Thyroid gland (tissue), 4 donors: ENCODE measurements around the gene EIF4G2. TPM values are rescaled to one million over a fixed set of nuclear protein-coding genes. Genes with fewer than 3 reads are reported as not detected.

ENCODE experiments used
- DNase-seq, 2 donors: peaks; one replicate each; pipeline ENCODE4 v3.0.0-alpha.2; 2019
- H3K27ac ChIP-seq, 3 donors: fragments of 200-600 bp; sonication (generic); 1 replicate in 2 of 3; 2 replicates in 1 of 3; pipeline ENCODE4 v1.5.1; 2016 to 2019; ENCODE audit warnings: mild to moderate bottlenecking in 1 of 3, moderate library complexity in 1 of 3
- H3K27me3 ChIP-seq: fragments of 200-600 bp; sonication (generic); one replicate; pipeline ENCODE4 v1.5.1; 2019
- H3K36me3 ChIP-seq, 2 donors: fragments of 200-600 bp; sonication (generic); one replicate each; pipeline ENCODE4 v1.5.1; 2016 to 2019
- H3K4me1 ChIP-seq, 2 donors: fragments of 200-600 bp; sonication (generic); one replicate each; pipeline ENCODE4 v1.5.1; 2017 to 2019
- H3K4me3 ChIP-seq, 3 donors: fragments of 200-600 bp; sonication (generic); replicated peaks in 1 of 3; 1 replicate in 2 of 3; 2 replicates in 1 of 3; pipeline ENCODE4 v1.5.1; 2016; ENCODE audit warnings: mild to moderate bottlenecking in 1 of 3
- H3K9me3 ChIP-seq: fragments of 200-600 bp; sonication (generic); one replicate; pipeline ENCODE4 v1.5.1; 2017
- POLR2A ChIP-seq, 2 donors: fragments of 450-650 bp; IDR thresholded peaks; one replicate each; pipeline ENCODE4 v1.6.1; 2017; ENCODE audit warnings: antibody characterized with exemption in 2 of 2, mild to moderate bottlenecking in 2 of 2, moderate library complexity in 1 of 2
- WGBS, 2 donors: methylation state at CpG; one replicate each; pipeline ENCODE4 v1.1.5; 2017; 5-methylcytosine and 5-hydroxymethylcytosine counted together
- intact Hi-C: fragments of 100-400 bp; cut with DNase I; formaldehyde crosslinking; loops from one replicate; pipeline ENCODE4 v1.15.1; 2023
- total RNA-seq, 4 donors: library from RNA; depleted of rRNA; stranded (reverse); fragments of >200 nt; gene quantifications; one replicate each; pipeline ENCODE4 v1.2.3, GENCODE V29; 2016
- TF ChIP-seq, protein P1 (sequence below), 6 experiments: fragments of 200-600 bp in 3 of 6; fragments of 450-650 bp in 3 of 6; sonication (generic) in 3 of 6; IDR thresholded peaks; one replicate each; pipeline ENCODE4 v1.5.1; 2016 to 2019; ENCODE audit warnings: antibody characterized with exemption in 6 of 6, mild to moderate bottlenecking in 2 of 6, inconsistent platforms in 1 of 6, moderate library complexity in 1 of 6

EIF4G2 gene
- total RNA-seq, 4 donors from 2014 or later: 501 to 609 (median 578) TPM

DNA sequence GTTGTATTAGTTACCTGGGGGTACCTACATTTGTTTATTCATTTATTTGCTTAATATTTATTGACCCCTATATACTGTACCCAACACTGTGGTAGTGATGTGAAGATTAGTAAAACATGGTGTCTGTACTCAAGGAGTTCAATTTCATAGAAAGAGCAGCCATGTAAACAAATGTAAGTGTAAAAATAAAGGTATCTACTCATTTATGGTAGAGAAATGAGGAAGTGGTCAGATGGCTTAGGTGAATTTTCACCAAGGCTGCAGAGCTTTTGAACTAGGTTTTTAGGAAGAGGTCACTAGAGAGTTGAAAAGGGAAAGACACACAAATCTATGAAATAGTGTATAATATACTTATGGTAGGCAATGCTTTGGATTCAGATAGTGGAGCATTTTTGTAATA is 46.5 kb downstream of the EIF4G2 start:
- Histone ChIP-seq H3K36me3 (peaks cover 55 to 59% of the 10 kb centered on the region in 2 donors), H3K27ac (no peak overlapping the region), H3K4me3 (no peak overlapping the region), H3K9me3 (no peaks in the 10 kb centered on the region), H3K4me1 (no peaks in the 10 kb centered on the region), H3K27me3 (no peaks in the 10 kb centered on the region)
- intact Hi-C loops: no loop called here
- no peak for DNase-seq
- no peak for TF ChIP-seq POLR2A (IDR thresholded peaks at IDR 0.05)
- TF ChIP-seq, protein P1, sequence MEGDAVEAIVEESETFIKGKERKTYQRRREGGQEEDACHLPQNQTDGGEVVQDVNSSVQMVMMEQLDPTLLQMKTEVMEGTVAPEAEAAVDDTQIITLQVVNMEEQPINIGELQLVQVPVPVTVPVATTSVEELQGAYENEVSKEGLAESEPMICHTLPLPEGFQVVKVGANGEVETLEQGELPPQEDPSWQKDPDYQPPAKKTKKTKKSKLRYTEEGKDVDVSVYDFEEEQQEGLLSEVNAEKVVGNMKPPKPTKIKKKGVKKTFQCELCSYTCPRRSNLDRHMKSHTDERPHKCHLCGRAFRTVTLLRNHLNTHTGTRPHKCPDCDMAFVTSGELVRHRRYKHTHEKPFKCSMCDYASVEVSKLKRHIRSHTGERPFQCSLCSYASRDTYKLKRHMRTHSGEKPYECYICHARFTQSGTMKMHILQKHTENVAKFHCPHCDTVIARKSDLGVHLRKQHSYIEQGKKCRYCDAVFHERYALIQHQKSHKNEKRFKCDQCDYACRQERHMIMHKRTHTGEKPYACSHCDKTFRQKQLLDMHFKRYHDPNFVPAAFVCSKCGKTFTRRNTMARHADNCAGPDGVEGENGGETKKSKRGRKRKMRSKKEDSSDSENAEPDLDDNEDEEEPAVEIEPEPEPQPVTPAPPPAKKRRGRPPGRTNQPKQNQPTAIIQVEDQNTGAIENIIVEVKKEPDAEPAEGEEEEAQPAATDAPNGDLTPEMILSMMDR (IDR thresholded peaks at IDR 0.05): no peak

DNA sequence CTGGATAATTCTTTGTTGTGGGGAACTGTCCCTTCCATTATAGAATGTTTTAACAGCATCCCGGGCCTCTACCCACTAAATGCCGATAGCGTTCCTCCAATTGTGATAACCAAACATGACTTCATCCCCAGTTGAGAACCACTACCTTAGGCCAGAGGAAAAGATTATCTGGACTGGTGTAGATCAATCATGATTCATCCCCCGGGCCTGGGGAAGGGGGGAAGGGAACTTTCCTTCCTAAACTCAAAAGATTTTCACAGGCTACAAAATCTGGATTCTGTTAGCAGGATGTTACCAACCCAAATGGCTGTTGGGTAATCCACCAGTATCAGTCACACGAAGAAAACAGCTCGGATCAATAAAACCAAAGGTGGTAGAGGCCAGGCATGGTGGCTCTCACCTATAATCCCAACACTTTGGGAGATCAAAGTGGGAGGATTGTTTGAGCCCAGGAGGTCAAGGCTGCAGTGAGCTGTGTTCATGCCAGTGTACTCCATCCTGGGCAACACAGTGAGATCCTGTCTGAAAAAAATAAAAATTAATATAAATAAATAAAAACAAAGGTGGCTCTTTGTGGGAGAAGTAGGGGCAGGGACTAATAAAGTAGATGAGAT is 47.5 kb downstream of the EIF4G2 start:
- TF ChIP-seq, protein P1 (IDR thresholded peaks at IDR 0.05): no peak
- TF ChIP-seq POLR2A (IDR thresholded peaks at IDR 0.05): no peak
- H3K4me1 ChIP-seq: no peaks in the 10 kb centered on the region
- WGBS, 2 donors: 95 to 98% methylated on average over 6 of the region's 6 CpGs
- no peaks in the 10 kb centered on the region for H3K9me3 ChIP-seq
- no peak overlapping the region for H3K27ac ChIP-seq
- no peak overlapping the region for H3K4me3 ChIP-seq
- DNase-seq: no peak
- intact Hi-C loops: no loop called here
- no peaks in the 10 kb centered on the region for H3K27me3 ChIP-seq
- peaks cover 59 to 61% of the 10 kb centered on the region in 2 donors for H3K36me3 ChIP-seq

DNA sequence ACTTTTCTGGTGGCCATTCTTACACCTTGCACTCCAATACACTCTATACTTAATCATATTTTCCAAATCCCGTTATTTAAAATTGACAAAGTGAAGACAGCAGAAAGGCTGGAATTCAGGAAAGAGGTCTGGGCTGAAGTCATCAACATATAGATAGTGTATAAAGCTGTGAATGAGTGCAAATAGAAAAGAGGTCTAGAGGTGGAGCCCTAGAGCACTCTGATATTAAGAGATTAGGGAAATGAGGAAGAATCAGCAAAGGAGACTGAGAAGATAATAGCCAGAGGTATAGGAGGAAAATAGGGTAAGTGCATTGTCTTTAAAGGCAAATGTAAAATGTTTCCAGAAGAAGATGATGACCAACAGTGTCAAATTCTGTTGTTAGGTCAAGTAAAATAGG is 49.8 kb downstream of the EIF4G2 start:
- no peaks in the 10 kb centered on the region for H3K4me1 ChIP-seq
- TF ChIP-seq, protein P1 (IDR thresholded peaks at IDR 0.05): no peak
- TF ChIP-seq POLR2A (IDR thresholded peaks at IDR 0.05): no peak
- peaks cover 48 to 49% of the 10 kb centered on the region in 2 donors for H3K36me3 ChIP-seq
- intact Hi-C loops: no loop called here
- WGBS, 2 donors: 94 to 98% methylated on average over 1 of the region's 1 CpG
- H3K27ac ChIP-seq: no peak overlapping the region
- no peak for DNase-seq
- H3K9me3 ChIP-seq: no peaks in the 10 kb centered on the region
- no peak overlapping the region for H3K4me3 ChIP-seq
- no peaks in the 10 kb centered on the region for H3K27me3 ChIP-seq

DNA sequence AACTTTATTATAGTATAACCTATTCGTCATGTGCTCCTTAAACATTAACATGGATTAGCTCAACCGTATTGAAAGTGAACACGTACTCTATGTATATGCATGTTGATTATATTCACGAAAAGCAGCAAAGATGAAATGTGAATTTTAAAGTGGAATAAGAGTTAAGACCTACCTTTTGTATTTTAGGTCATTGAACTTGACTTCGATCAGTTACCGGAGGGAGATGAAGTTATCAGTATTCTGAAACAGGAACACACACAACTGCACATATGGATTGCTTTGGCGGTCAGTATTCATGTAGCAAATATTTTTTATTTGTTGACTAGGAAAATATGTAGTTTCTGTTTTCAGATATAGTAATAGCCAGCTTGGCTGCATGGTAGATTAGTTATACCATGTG is 56.2 kb downstream of the EIF4G2 start:
- WGBS, 2 donors: 89 to 91% methylated on average over 7 of the region's 7 CpGs
- no peak for DNase-seq
- Histone ChIP-seq H3K27ac (no peak overlapping the region), H3K36me3 (peaks cover 18 to 20% of the 10 kb centered on the region in 2 donors), H3K4me1 (peaks cover 6 to 11% of the 10 kb centered on the region in 2 donors), H3K27me3 (no peaks in the 10 kb centered on the region), H3K9me3 (no peaks in the 10 kb centered on the region), H3K4me3 (no peak overlapping the region)
- TF ChIP-seq POLR2A (IDR thresholded peaks at IDR 0.05): no peak
- TF ChIP-seq, protein P1 (IDR thresholded peaks at IDR 0.05): no peak
- intact Hi-C loops: no loop called here

DNA sequence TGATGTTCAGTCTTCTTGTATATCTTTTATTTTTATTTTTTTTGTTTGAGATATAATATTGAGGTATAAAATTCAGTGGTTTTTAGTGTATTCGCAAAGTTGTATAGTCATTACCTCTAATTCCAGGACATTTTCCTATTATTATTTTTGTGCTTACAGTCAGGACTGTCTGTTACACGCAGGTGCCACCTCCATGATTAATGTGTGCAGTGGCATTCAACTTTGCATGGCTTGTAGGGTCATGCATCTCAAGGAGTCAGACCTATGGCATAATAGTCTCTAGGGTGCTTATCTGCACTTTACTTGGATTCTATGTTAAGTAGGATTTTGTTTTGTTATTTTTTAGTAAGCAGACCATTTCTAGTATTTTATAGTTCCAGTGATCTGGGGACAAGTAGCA is 56.7 kb downstream of the EIF4G2 start:
- intact Hi-C loops: no loop called here
- 53 to 63% methylated on average over 2 of the region's 2 CpGs for WGBS, 2 donors
- peaks cover 14 to 16% of the 10 kb centered on the region in 2 donors for H3K36me3 ChIP-seq
- H3K4me1 ChIP-seq: peaks cover 6 to 11% of the 10 kb centered on the region in 2 donors
- peak overlapping the region in 1 of 3 donors; percentile 76 for H3K4me3 ChIP-seq
- no peak for DNase-seq
- H3K27ac ChIP-seq: peak overlapping the region in 1 of 3 donors; percentile 87
- TF ChIP-seq, protein P1 (IDR thresholded peaks at IDR 0.05): no peak
- TF ChIP-seq POLR2A (IDR thresholded peaks at IDR 0.05): no peak
- H3K27me3 ChIP-seq: no peaks in the 10 kb centered on the region
- H3K9me3 ChIP-seq: no peaks in the 10 kb centered on the region
